ENCODE data around the gene ATXN1. TPM values are rescaled to one million over a fixed set of nuclear protein-coding genes. Genes with fewer than 3 reads are reported as not detected.
A peak's percentile ranks its signal among the peaks of the same experiment; 100 is the strongest.

ATXN1 gene
- total RNA-seq, 3 donors from 2014 or later, result 30.4 to 87.3 (median 50.1) TPM

GRCh38 chr6:16434885-16435284 lies 326.4 kb downstream of the ATXN1 start:
- DNase-seq, result no peak
- ATAC-seq, result peak; percentile 28
- no peaks in the 10 kb centered on the region for H3K36me3 ChIP-seq (ENCODE audit: low read depth)
- H3K9me3 ChIP-seq, result no peaks in the 10 kb centered on the region
- TF ChIP-seq CTCF (IDR thresholded peaks at IDR 0.05), result no peak
- intact Hi-C loops (cut with DNase I, micrococcal nuclease), result no loop called here
- no peak overlapping the region for H3K4me3 ChIP-seq
- H3K4me1 ChIP-seq (ENCODE audit: low read depth), result no peaks in the 10 kb centered on the region

GRCh38 chr6:16433338-16433890 lies 327.8 kb downstream of the ATXN1 start:
- no peak overlapping the region for H3K4me3 ChIP-seq
- intact Hi-C loops (cut with DNase I, micrococcal nuclease), result no loop called here
- no peak for ATAC-seq
- H3K9me3 ChIP-seq, result no peaks in the 10 kb centered on the region
- no peaks in the 10 kb centered on the region for H3K36me3 ChIP-seq (ENCODE audit: low read depth)
- DNase-seq, result no peak
- no peaks in the 10 kb centered on the region for H3K4me1 ChIP-seq (ENCODE audit: low read depth)
- no peak for TF ChIP-seq CTCF (IDR thresholded peaks at IDR 0.05)

- no peak for ATAC-seq
- no peaks in the 10 kb centered on the region for H3K4me1 ChIP-seq (ENCODE audit: low read depth)
- TF ChIP-seq CTCF (IDR thresholded peaks at IDR 0.05), result no peak
- H3K36me3 ChIP-seq (ENCODE audit: low read depth), result no peaks in the 10 kb centered on the region
- H3K4me3 ChIP-seq, result no peak overlapping the region
- DNase-seq, result no peak
- H3K9me3 ChIP-seq, result no peaks in the 10 kb centered on the region
- intact Hi-C loops (cut with DNase I, micrococcal nuclease), result no loop called here
Observed at GRCh38 chr6:16432075-16433032, 328.9 kb downstream of the ATXN1 start.

- Histone ChIP-seq H3K9me3 (no peaks in the 10 kb centered on the region), H3K36me3 (ENCODE audit: low read depth) (no peaks in the 10 kb centered on the region), H3K4me1 (ENCODE audit: low read depth) (no peaks in the 10 kb centered on the region), H3K4me3 (no peak overlapping the region)
- ATAC-seq (no peak), DNase-seq (no peak)
- no peak for TF ChIP-seq CTCF (IDR thresholded peaks at IDR 0.05)
- intact Hi-C loops (cut with DNase I, micrococcal nuclease), result no loop called here
Observed at GRCh38 chr6:16431106-16431505, 330.2 kb downstream of the ATXN1 start.

GRCh38 chr6:16430391-16431089 lies 330.7 kb downstream of the ATXN1 start:
- Histone ChIP-seq H3K9me3 (no peaks in the 10 kb centered on the region), H3K4me1 (ENCODE audit: low read depth) (no peaks in the 10 kb centered on the region), H3K36me3 (ENCODE audit: low read depth) (no peaks in the 10 kb centered on the region), H3K4me3 (no peak overlapping the region)
- intact Hi-C loops (cut with DNase I, micrococcal nuclease), result no loop called here
- TF ChIP-seq CTCF (IDR thresholded peaks at IDR 0.05), result no peak
- DNase-seq, result no peak
- no peak for ATAC-seq

Data from mucosa of descending colon (tissue), 3 donors.